HG03045 (cell line): ENCODE results near the gene RGL2.

ENCODE experiments used
- ATAC-seq: cut with Tn5 transposase; IDR thresholded peaks from one replicate; pipeline ENCODE4 v1.9.1; 2021; ENCODE audit warnings: mild to moderate bottlenecking, moderate library complexity; ENCODE audit not compliant: unreplicated experiment

The RGL2 gene

DNA sequence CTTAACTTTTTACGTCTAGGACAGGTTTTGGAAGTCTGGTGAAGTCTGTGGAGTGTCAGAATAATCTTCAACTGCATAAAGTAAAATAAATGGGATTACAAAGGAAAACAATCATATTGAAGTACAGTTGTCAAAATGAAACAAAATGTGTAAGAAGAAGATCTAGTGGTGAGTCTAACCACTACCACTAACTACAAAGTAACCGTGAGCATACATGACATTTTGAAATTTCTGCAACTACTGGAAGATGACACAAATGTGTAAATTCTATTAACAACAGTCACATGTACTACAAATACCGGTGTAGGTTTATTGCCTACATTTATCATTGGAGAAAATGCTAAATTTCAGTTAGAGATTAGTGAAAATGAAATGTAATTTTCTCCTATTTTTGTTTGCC, 56.8 kb downstream of the RGL2 start:
- no peak for ATAC-seq
